ENCODE data around the gene PLD1.

- TF ChIP-seq CTCF (IDR thresholded peaks at IDR 0.05) = peak in 1 of 5 experiments; percentile 10
- TF ChIP-seq POLR2A (IDR thresholded peaks at IDR 0.05) = no peak
Measured at GRCh38 chr3:171838218-171838720, 28.0 kb upstream of the PLD1 start.

Data from transverse colon (tissue), 3 donors.